GM19468 (cell line): ENCODE data around the gene SLC27A5.
"Not testable (repeated sequence)": the region's sequence is repeated elsewhere in the genome, so short reads cannot be mapped to it uniquely, and the experiment has no call there.

Experiments
- ATAC-seq: cut with Tn5 transposase; IDR thresholded peaks from one replicate; pipeline ENCODE4 v1.9.1; 2021; ENCODE audit warnings: mild to moderate bottlenecking, moderate library complexity, moderate number of reproducible peaks; ENCODE audit not compliant: unreplicated experiment; ENCODE audit errors: extremely low read depth

The SLC27A5 gene

DNA sequence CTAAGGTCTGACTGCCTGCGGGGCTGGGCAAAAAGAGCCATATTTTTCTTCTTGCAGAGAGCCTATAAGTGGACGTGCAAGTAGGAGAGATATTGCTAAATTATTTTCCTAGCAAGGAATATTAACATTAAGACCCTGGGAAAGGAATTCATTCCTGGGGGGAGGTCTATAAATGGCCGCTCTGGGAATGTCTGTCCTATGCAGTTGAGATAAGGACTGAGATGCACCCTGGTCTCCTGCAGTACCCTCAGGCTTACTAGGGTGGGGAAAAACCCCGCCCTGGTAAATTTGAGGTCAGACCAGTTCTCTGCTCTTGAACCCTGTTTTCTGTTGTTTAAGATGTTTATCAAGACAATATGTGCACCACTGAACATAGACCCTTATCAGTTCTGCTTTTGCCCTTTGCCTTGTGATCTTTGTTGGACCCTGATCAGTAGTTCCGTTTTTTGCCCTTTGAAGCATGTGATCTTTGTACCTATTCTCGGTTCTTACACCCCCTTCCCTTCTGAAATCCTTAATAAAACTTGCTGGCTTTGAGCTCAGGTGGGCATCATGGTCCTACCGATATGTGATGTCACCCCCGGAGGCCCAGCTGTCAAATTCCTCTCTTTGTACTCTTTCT is 4.1 kb downstream of the SLC27A5 start:
- not testable (repeated sequence) for ATAC-seq

GRCh38 chr19:58500242-58500641 is 11.6 kb downstream of the SLC27A5 start:
- no peak for ATAC-seq

- ATAC-seq = peak; percentile 76
Measured at GRCh38 chr19:58499021-58499927, 12.5 kb downstream of the SLC27A5 start.

GRCh38 chr19:58498316-58499020 is 13.3 kb downstream of the SLC27A5 start:
- ATAC-seq = no peak

DNA sequence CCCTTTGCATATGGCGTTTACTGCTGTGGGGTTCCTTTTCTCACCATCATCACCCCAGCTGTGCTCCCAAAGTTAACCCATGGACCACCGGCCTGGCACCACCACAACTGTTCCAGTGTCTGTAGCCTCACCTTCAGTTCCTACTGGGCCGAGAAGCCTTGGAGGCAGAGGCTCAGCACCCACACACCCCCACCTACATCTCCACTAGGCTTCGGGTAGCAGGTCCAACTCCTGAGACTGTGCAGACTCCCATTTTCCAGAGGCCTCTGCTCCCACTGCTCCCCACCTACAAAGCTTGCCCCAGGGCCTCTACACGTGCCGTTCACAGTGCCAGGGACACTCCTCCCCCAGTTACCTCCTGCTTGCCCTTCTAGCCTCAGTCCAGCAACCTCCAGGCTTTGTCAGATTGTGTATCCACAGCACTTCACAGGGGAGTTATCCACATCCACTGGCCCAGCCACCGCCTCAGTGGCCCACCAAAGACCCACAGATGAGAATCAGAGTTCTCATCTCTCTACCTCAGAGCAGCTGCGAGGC is 14.1 kb downstream of the SLC27A5 start:
- no peak for ATAC-seq

DNA sequence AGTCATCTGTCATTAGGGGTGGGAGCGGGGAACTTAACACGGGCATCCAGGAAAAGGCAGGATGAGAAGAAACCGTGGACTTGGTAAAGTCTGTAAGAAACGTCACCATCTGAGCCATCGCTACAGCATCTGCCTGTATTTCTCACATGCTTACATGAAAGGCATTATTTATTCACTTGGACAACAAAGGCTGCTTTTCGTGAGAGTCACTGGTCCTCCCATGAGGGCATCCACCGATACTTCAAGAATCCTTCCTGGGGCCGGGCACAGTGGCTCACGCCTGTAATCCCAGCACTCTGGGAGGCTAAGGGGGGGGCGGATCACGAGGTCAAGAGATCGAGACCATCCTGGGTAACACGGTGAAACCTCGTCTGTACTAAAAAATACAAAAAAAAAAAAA is 19.5 kb downstream of the SLC27A5 start:
- ATAC-seq = no peak

DNA sequence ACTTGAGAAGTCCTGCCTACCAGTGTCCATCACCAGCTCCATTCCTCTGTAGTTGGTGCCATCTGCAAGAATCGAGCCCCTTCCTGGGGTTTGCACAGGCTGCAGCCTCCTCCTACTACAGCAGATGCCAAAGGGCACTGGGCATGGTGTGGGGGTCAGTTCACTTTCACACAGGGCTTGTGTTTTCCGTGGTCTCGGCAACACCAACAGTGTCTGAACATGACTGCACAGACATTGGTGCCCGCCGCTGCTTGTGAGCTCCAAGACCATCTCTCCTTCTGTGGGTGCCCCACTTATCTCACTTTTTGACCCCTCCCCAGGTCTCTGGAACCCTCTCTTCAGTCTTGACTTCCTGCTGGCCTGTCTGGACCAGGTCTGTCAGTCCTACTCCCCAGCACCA is 20.4 kb downstream of the SLC27A5 start:
- no peak for ATAC-seq

DNA sequence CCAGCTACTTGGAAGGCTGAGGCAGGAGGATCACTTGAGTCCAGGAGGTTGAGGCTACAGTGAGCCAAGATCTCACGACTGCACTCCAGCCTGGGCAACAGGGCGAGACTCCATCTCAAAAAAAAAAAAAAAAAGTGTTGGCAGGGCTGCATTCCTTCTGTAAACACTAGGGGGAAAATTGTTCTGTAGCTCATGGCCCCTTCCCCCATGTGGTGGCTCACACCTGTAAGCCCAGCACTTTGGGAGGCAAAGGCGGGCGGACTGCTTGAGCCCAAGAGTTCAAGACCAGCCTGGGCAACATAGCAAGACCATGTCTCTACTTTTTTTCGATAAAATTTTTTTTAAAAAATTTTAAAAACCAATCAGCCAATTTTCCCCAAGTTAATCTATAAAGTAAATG is 27.4 kb downstream of the SLC27A5 start:
- not testable (repeated sequence) for ATAC-seq

DNA sequence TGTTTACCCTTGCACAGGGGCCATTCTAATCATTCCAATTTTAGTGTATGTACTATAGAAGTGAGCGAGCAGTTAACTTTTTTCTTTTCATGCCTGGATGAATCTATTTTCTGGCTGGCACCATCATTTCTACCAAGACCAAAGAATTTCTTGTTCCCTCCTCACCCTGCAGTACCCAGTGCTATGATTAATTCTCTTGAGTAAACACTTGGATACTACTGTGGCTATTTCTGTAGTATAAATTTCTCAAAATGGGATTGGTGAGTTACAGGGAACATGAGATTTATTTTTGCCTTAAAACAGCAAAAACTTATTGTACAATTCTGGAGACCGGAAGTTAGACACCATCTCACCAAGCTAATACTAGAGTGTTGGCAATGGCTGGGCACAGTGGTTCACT is 28.0 kb downstream of the SLC27A5 start:
- ATAC-seq = no peak

GRCh38 chr19:58482372-58482771 is 29.4 kb downstream of the SLC27A5 start:
- no peak for ATAC-seq

GRCh38 chr19:58480831-58481230 is 31.0 kb downstream of the SLC27A5 start:
- no peak for ATAC-seq

GRCh38 chr19:58480481-58480830 is 31.3 kb downstream of the SLC27A5 start:
- ATAC-seq = no peak

DNA sequence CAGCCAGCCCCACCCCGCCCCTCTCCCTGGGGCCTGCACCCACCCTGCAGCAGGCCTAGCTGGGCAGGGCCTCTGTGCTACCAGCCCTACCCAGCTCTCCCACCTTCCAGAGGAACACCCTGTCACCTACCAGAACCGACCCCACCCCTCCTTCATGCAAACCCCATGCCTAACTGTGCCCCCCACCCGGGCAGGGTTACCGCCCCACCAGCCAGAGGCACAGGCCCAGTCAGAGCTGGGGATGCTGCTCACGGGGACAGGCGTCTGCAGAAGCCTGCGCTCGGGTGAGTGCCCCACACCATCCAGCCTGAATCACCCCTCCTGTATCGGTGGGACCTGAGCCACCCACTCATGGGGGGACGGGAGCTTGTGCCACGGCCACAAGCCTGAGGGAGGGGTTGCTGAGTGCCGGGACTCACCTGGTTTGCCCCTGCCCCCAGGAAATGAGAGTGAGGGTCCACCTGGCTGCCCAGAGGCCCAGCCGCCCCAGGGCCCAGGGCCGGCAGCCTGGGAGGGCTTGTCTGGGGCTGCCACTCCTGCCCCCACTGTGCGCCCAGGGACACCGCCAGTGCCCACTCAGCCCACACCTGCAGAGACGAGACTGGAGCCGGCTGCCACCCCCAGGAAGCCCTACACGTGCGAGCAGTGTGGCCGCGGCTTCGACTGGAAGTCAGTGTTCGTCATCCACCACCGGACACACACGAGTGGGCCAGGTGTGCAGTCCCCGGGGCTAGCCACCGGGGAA is 31.9 kb downstream of the SLC27A5 start:
- no peak for ATAC-seq

- ATAC-seq = no peak
Measured at GRCh38 chr19:58479303-58479702, 32.5 kb downstream of the SLC27A5 start.

DNA sequence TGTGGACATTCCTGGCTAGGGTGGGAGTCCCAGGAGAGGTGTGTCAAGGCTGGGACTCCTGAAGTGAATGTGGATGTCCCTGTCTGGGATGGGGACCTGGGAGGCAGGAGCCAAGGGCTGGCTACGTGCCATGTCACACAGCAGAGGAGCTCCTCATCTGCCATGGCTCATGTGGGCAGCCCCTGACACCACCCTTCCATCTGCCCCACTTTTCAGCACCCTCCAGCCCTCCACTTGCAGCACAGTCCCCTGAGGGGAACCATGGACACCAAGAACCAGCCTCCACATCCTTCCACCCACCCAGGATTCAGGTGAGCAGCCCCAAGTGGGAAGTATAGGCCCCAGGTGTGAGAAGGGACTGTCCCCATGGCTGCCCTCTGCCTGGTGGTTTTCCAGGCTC is 33.9 kb downstream of the SLC27A5 start:
- no peak for ATAC-seq

DNA sequence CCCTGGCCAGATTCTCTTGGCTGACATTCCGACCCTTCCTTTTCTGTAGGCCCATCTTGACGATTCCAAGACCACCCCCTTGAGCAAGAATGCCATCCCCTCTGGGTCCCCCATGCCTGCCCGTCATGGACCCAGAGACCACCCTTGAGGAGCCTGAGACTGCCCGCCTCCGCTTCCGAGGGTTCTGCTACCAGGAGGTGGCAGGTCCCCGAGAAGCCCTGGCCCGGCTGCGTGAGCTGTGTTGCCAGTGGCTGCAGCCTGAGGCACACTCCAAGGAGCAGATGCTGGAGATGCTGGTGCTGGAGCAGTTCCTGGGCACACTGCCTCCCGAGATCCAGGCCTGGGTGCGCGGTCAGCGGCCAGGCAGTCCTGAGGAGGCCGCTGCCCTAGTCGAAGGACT is 34.7 kb downstream of the SLC27A5 start:
- ATAC-seq = no peak

DNA sequence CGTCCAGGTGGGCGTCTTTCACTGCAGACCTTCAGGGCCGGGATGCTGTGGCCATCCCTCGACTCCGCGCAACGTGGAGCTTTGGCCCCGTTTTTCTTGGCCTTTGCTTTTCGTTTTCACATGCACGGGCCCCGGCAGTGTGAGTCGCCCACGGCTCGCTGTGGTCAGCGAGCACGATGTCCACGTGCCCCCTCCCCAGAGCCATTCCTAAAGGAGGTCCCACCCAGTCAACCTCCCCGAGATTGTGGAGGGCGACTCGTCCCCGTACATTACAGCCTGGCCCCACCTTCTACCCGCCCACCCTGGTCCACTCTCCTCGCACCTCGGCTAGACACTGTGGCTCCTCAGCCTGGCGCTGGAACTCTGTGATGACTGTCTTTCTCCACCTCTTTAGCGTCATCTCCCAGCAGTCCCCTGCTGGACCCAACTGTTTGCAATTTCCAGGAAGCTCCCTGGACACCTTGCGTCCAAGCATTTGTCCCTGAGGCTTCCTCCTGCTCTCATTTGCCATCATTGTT is 35.2 kb downstream of the SLC27A5 start:
- ATAC-seq = no peak

- ATAC-seq = peak; percentile 85
Measured at GRCh38 chr19:58475714-58476497, 35.9 kb downstream of the SLC27A5 start, which contains the start of gene ZNF446. TSS of gene ZNF446 (plus strand) at chr19:58476352. CDS start at chr19:58477219, 867 bp downstream.
